K562 (cell line): ENCODE measurements around the gene NLGN3. TPM values are rescaled to one million over a fixed set of nuclear protein-coding genes. Genes with fewer than 3 reads are reported as not detected.
A peak's percentile ranks its signal among the peaks of the same experiment; 100 is the strongest.

Experiments
- FOXM1 ChIP-seq, 2 experiments: fragments of 450-650 bp in 1 of 2; sonication (generic) in 1 of 2; formaldehyde crosslinking in 1 of 2; IDR thresholded peaks; 2 replicates each; pipeline versions ENCODE4 v1.6.1 to v1.9.0; 2017 to 2022; ENCODE audit warnings: low read depth in 2 of 2, mild to moderate bottlenecking in 2 of 2, missing genetic modification reagents in 1 of 2, moderate library complexity in 1 of 2
- MYC ChIP-seq, 2 experiments: fragments of 250-450 bp in 1 of 2; sonication (Bioruptor Pico) in 1 of 2; IDR thresholded peaks; 2 replicates each; pipeline versions ENCODE4 v1.5.1 to v1.6.1; 2012 to 2021; ENCODE audit warnings: low read depth in 2 of 2, borderline replicate concordance in 1 of 2, improper control_type of control experiment in 1 of 2, low read length in 1 of 2, mild to moderate bottlenecking in 1 of 2, moderate library complexity in 1 of 2
- NFE2 ChIP-seq: IDR thresholded peaks from 2 replicates; pipeline ENCODE4 v1.6.1; 2014; ENCODE audit warnings: antibody characterized with exemption, low read depth
- SAP30 ChIP-seq: fragments of 200-600 bp; sonication (generic); IDR thresholded peaks from 2 replicates; pipeline ENCODE4 v1.6.1; 2012; ENCODE audit warnings: borderline replicate concordance, low read depth, mild to moderate bottlenecking, moderate library complexity, low read length, control low read depth, inconsistent platforms; ENCODE audit not compliant: insufficient read depth, poor library complexity, severe bottlenecking
- TAF1 ChIP-seq: IDR thresholded peaks from 2 replicates; pipeline ENCODE4 v1.6.1; 2011; ENCODE audit warnings: mild to moderate bottlenecking, low read length, moderate library complexity; ENCODE audit not compliant: insufficient read depth, control insufficient read depth, severe bottlenecking; ENCODE audit errors: extremely low read depth
- ZNF444 ChIP-seq: fragments of 250-450 bp; sonication (Bioruptor Pico); IDR thresholded peaks from 2 replicates; pipeline ENCODE4 v1.4.0; 2020; ENCODE audit warnings: mild to moderate bottlenecking, moderate library complexity
- polyA plus RNA-seq, 8 experiments: library from polyadenylated mRNA; depleted of rRNA in 4 of 8; stranded (reverse) in 5 of 8; unstranded in 3 of 8; fragments of >200 nt; fragmentation: Nextera tagmentation in 2 of 8; fragmentation: Illumina TruSeq in 1 of 8; extraction: Ambion mirVana in 2 of 8; extraction: Trizol in 1 of 8; gene quantifications; 2 replicates each; pipeline versions ENCODE4 v1.2.1 to v1.2.3, GENCODE V29; 2011 to 2014; ENCODE audit warnings: inconsistent platforms in 1 of 8, missing spikeins in 1 of 8
- total RNA-seq, 7 experiments: library from RNA; depleted of rRNA in 6 of 7; stranded (reverse); fragments of >200 nt in 6 of 7; fragmentation: Illumina TruSeq in 2 of 7; extraction: Trizol in 2 of 7; gene quantifications; 2 replicates each; pipeline versions ENCODE4 v1.2.1 to v1.2.3, GENCODE V29; 2011 to 2021; ENCODE audit warnings: low replicate concordance in 1 of 7
- TF ChIP-seq, protein P1 (sequence below): fragments of 450-650 bp; IDR thresholded peaks from 2 replicates; pipeline ENCODE4 v1.6.1; 2016; ENCODE audit warnings: borderline replicate concordance
- TF ChIP-seq, protein P2 (sequence below), 2 experiments: fragments of 450-650 bp; formaldehyde crosslinking in 1 of 2; IDR thresholded peaks; 2 replicates each; pipeline versions ENCODE4 v1.4.0 to v1.6.1; 2014 to 2020; ENCODE audit warnings: mild to moderate bottlenecking in 2 of 2, borderline replicate concordance in 1 of 2, low read depth in 1 of 2
- TF ChIP-seq, protein P3 (sequence below): fragments of 200-400 bp; formaldehyde crosslinking; IDR thresholded peaks from 2 replicates; pipeline ENCODE4 v1.6.1; 2017; ENCODE audit warnings: mild to moderate bottlenecking, low read depth, low read length, moderate library complexity
- TF ChIP-seq, protein P4 (sequence below): fragments of 450-650 bp; IDR thresholded peaks from 2 replicates; pipeline ENCODE4 v1.6.1; 2016

NLGN3 gene
- total and polyA plus RNA-seq, 9 of the 15 experiments (the other 6 are each of a cell fraction or from before 2014, with no cell fraction given), result 0.03 to 0.86 (median 0.25) TPM

DNA sequence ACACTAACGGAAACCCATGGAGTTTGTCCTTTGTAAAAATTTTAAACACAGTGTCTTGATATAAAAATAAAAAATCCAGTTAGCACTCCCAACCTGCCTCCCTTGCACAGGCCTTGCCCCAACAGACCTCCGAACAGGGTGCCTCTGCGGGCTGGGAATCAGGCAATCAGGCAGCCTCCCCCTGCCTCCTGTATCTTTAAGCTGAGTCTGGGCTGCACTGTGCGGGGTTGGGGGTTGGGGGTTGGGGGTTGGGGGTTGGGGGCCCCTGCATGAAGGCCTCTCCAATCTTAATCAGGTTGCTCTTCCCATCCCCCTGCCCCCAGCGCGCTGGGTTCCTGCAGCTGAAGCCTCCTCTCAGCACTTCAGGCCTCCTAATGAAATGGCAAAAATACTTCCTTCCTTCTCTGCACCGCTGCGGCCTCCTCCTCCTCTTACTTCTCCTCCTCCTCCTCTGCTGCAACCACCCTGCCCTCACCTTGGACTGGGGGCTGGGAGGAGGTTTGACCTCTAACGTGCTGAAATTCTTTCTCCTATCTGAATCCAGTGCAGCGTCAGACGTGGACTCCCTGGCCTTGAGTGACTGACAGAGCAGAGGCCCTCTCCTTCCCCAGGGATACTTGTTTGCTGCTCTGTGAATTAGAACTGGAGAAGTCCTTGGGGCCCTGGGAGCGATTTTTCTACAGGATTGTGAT is 26.6 kb downstream of the NLGN3 start (continued):
- TF ChIP-seq NFE2 (peak; percentile 64), ZNF444 (CRISPR knock-in tag) (no peak), MYC (IDR thresholded peaks at IDR 0.05; ENCODE audit: low read depth, low read length) (no peak), MYC (CRISPR knock-in tag; IDR thresholded peaks at IDR 0.05; ENCODE audit: borderline replicate concordance, low read depth) (no peak), TAF1 (peak; percentile 63), SAP30 (no peak), FOXM1 (IDR thresholded peaks at IDR 0.05; ENCODE audit: low read depth) (no peak), FOXM1 (CRISPR knock-in tag; IDR thresholded peaks at IDR 0.05; ENCODE audit: low read depth) (no peak)
- TF ChIP-seq, protein P1, sequence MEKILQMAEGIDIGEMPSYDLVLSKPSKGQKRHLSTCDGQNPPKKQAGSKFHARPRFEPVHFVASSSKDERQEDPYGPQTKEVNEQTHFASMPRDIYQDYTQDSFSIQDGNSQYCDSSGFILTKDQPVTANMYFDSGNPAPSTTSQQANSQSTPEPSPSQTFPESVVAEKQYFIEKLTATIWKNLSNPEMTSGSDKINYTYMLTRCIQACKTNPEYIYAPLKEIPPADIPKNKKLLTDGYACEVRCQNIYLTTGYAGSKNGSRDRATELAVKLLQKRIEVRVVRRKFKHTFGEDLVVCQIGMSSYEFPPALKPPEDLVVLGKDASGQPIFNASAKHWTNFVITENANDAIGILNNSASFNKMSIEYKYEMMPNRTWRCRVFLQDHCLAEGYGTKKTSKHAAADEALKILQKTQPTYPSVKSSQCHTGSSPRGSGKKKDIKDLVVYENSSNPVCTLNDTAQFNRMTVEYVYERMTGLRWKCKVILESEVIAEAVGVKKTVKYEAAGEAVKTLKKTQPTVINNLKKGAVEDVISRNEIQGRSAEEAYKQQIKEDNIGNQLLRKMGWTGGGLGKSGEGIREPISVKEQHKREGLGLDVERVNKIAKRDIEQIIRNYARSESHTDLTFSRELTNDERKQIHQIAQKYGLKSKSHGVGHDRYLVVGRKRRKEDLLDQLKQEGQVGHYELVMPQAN, result no peak
- TF ChIP-seq, protein P2, sequence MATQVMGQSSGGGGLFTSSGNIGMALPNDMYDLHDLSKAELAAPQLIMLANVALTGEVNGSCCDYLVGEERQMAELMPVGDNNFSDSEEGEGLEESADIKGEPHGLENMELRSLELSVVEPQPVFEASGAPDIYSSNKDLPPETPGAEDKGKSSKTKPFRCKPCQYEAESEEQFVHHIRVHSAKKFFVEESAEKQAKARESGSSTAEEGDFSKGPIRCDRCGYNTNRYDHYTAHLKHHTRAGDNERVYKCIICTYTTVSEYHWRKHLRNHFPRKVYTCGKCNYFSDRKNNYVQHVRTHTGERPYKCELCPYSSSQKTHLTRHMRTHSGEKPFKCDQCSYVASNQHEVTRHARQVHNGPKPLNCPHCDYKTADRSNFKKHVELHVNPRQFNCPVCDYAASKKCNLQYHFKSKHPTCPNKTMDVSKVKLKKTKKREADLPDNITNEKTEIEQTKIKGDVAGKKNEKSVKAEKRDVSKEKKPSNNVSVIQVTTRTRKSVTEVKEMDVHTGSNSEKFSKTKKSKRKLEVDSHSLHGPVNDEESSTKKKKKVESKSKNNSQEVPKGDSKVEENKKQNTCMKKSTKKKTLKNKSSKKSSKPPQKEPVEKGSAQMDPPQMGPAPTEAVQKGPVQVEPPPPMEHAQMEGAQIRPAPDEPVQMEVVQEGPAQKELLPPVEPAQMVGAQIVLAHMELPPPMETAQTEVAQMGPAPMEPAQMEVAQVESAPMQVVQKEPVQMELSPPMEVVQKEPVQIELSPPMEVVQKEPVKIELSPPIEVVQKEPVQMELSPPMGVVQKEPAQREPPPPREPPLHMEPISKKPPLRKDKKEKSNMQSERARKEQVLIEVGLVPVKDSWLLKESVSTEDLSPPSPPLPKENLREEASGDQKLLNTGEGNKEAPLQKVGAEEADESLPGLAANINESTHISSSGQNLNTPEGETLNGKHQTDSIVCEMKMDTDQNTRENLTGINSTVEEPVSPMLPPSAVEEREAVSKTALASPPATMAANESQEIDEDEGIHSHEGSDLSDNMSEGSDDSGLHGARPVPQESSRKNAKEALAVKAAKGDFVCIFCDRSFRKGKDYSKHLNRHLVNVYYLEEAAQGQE (IDR thresholded peaks at IDR 0.05; ENCODE audit: borderline replicate concordance), result no peak
- TF ChIP-seq, protein P2 (CRISPR knock-in tag; IDR thresholded peaks at IDR 0.05; ENCODE audit: low read depth), result no peak
- TF ChIP-seq, protein P3, sequence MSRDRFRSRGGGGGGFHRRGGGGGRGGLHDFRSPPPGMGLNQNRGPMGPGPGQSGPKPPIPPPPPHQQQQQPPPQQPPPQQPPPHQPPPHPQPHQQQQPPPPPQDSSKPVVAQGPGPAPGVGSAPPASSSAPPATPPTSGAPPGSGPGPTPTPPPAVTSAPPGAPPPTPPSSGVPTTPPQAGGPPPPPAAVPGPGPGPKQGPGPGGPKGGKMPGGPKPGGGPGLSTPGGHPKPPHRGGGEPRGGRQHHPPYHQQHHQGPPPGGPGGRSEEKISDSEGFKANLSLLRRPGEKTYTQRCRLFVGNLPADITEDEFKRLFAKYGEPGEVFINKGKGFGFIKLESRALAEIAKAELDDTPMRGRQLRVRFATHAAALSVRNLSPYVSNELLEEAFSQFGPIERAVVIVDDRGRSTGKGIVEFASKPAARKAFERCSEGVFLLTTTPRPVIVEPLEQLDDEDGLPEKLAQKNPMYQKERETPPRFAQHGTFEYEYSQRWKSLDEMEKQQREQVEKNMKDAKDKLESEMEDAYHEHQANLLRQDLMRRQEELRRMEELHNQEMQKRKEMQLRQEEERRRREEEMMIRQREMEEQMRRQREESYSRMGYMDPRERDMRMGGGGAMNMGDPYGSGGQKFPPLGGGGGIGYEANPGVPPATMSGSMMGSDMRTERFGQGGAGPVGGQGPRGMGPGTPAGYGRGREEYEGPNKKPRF, result no peak
- TF ChIP-seq, protein P4, sequence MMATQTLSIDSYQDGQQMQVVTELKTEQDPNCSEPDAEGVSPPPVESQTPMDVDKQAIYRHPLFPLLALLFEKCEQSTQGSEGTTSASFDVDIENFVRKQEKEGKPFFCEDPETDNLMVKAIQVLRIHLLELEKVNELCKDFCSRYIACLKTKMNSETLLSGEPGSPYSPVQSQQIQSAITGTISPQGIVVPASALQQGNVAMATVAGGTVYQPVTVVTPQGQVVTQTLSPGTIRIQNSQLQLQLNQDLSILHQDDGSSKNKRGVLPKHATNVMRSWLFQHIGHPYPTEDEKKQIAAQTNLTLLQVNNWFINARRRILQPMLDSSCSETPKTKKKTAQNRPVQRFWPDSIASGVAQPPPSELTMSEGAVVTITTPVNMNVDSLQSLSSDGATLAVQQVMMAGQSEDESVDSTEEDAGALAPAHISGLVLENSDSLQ, result peak; percentile 88
